GM04503 (cell line): Measurements from ENCODE around the gene MUL1.
A peak's percentile ranks its signal among the peaks of the same experiment; 100 is the strongest.
"Not testable (repeated sequence)": the region's sequence is repeated elsewhere in the genome, so short reads cannot be mapped to it uniquely, and the experiment has no call there.

ENCODE experiments used
- DNase-seq: peaks from one replicate; pipeline ENCODE4 v3.0.0-alpha.2; 2012; ENCODE audit warnings: low read depth

The MUL1 gene

GRCh38 chr1:20511518-20512428 lies 3.8 kb upstream of the MUL1 start:
- DNase-seq, result peak; percentile 59

- DNase-seq, result no peak
These were observed 440 bp upstream of the MUL1 start for GRCh38 chr1:20508411-20508771.

GRCh38 chr1:20507248-20507563 lies 745 bp downstream of the MUL1 start:
- DNase-seq, result no peak

- no peak for DNase-seq
These were observed 2.5 kb downstream of the MUL1 start for GRCh38 chr1:20505488-20505887.

- DNase-seq, result no peak
These were observed 7.2 kb downstream of the MUL1 start for GRCh38 chr1:20500716-20501115.

- DNase-seq, result no peak
These were observed 8.2 kb downstream of the MUL1 start for GRCh38 chr1:20499718-20500117.

GRCh38 chr1:20499105-20499504 lies 8.8 kb downstream of the MUL1 start:
- DNase-seq, result no peak

GRCh38 chr1:20498116-20498515 lies 9.8 kb downstream of the MUL1 start:
- DNase-seq, result no peak

- no peak for DNase-seq
These were observed 10.4 kb downstream of the MUL1 start for GRCh38 chr1:20497506-20497905.

- not testable (repeated sequence) for DNase-seq
These were observed 11.1 kb downstream of the MUL1 start for GRCh38 chr1:20496725-20497383.

- no peak for DNase-seq
These were observed 11.7 kb downstream of the MUL1 start for GRCh38 chr1:20496241-20496661.

- no peak for DNase-seq
These were observed 12.3 kb downstream of the MUL1 start for GRCh38 chr1:20495661-20496060.

GRCh38 chr1:20494609-20495311 lies 13.2 kb downstream of the MUL1 start:
- peak; percentile 83 for DNase-seq

GRCh38 chr1:20493839-20494608 lies 13.9 kb downstream of the MUL1 start:
- peak; percentile 57 for DNase-seq

- no peak for DNase-seq
These were observed 14.6 kb downstream of the MUL1 start for GRCh38 chr1:20493309-20493708.

- no peak for DNase-seq
These were observed 15.2 kb downstream of the MUL1 start for GRCh38 chr1:20492751-20493150.

- no peak for DNase-seq
These were observed 16.1 kb downstream of the MUL1 start for GRCh38 chr1:20491866-20492265.

GRCh38 chr1:20491178-20491577 lies 16.8 kb downstream of the MUL1 start:
- no peak for DNase-seq

- no peak for DNase-seq
These were observed 20.7 kb downstream of the MUL1 start for GRCh38 chr1:20487236-20487590.

GRCh38 chr1:20486457-20487235 lies 21.3 kb downstream of the MUL1 start:
- no peak for DNase-seq
